Measurements from ENCODE around the gene TMEM201.

GRCh38 chr1:9549955-9550546, 38.7 kb upstream of the TMEM201 start:
- TF ChIP-seq, protein P1, sequence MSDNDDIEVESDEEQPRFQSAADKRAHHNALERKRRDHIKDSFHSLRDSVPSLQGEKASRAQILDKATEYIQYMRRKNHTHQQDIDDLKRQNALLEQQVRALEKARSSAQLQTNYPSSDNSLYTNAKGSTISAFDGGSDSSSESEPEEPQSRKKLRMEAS (IDR thresholded peaks at IDR 0.05) = no peak
- TF ChIP-seq EP300 (IDR thresholded peaks at IDR 0.05; ENCODE audit: borderline replicate concordance) (no peak), CEBPB (IDR thresholded peaks at IDR 0.05) (no peak), TAF1 (IDR thresholded peaks at IDR 0.05; ENCODE audit: low read depth) (no peak), EGR1 (IDR thresholded peaks at IDR 0.05) (no peak), TEAD4 (IDR thresholded peaks at IDR 0.05) (no peak)

All from Ishikawa (cell line).